PC-9 (cell line): ENCODE measurements around the gene SELENOH. TPM values are rescaled to one million over a fixed set of nuclear protein-coding genes. Genes with fewer than 3 reads are reported as not detected.
A peak's percentile ranks its signal among the peaks of the same experiment; 100 is the strongest.

ENCODE experiments used
- BruUV-seq: library from RNA; stranded (reverse); fragments of 400-500 nt; replicated peaks from 2 replicates; lab custom pipeline; 2021; lab: Mats Ljungman, UMichigan
- CTCF ChIA-PET: fragments of 300-600 bp; sonication (Branson Sonifier 250); formaldehyde crosslinking; loops from one replicate; lab custom pipeline; 2022; ENCODE audit warnings: antibody characterized with exemption; lab: Charles Lee
- POLR2A ChIA-PET: fragments of 300-600 bp; sonication (Branson Sonifier 250); formaldehyde crosslinking; loops from one replicate; lab custom pipeline; 2022; ENCODE audit warnings: antibody characterized with exemption; ENCODE audit not compliant: unreplicated experiment; lab: Charles Lee
- DNase-seq, 2 experiments: peaks; one replicate each; pipeline versions ENCODE4 v3.0.0 to v3.0.0-alpha.2; 2015 to 2022; ENCODE audit warnings: mixed read lengths in 1 of 2
- H2AFZ ChIP-seq: fragments of 200-600 bp; sonication (generic); 2 replicates; pipeline ENCODE4 v1.8.1; 2017; ENCODE audit warnings: antibody characterized with exemption
- H3F3A ChIP-seq: fragments of 200-600 bp; sonication (generic); 2 replicates; pipeline ENCODE4 v1.8.1; 2017; ENCODE audit warnings: antibody characterized with exemption, mild to moderate bottlenecking, low read depth; ENCODE audit not compliant: insufficient read depth
- H3K27ac ChIP-seq: fragments of 200-600 bp; sonication (generic); 2 replicates; pipeline ENCODE4 v1.6.1; 2016; ENCODE audit warnings: mixed run types
- H3K27me3 ChIP-seq: fragments of 200-600 bp; sonication (generic); 2 replicates; pipeline ENCODE4 v1.6.1; 2016; ENCODE audit warnings: low read depth, mixed run types; ENCODE audit not compliant: insufficient read depth
- H3K36me3 ChIP-seq: fragments of 200-600 bp; sonication (generic); 2 replicates; pipeline ENCODE4 v1.6.1; 2016; ENCODE audit warnings: low read depth, mixed run types
- H3K4me1 ChIP-seq: fragments of 200-600 bp; sonication (generic); replicated peaks from 2 replicates; pipeline ENCODE4 v1.6.1; 2016; ENCODE audit warnings: mixed run types; ENCODE audit not compliant: insufficient read depth
- H3K4me2 ChIP-seq: fragments of 200-600 bp; sonication (generic); 2 replicates; pipeline ENCODE4 v1.6.1; 2017; ENCODE audit warnings: mixed run types
- H3K4me3 ChIP-seq: fragments of 200-600 bp; sonication (generic); 2 replicates; pipeline ENCODE4 v1.6.1; 2016; ENCODE audit warnings: mixed run types
- H3K79me2 ChIP-seq: fragments of 200-600 bp; sonication (generic); 2 replicates; pipeline ENCODE4 v1.6.1; 2017; ENCODE audit warnings: low read depth, mixed run types
- H3K9me2 ChIP-seq: fragments of 200-600 bp; sonication (generic); 2 replicates; pipeline ENCODE4 v1.8.1; 2017; ENCODE audit warnings: mild to moderate bottlenecking; ENCODE audit not compliant: insufficient read depth
- H3K9me3 ChIP-seq: fragments of 200-600 bp; sonication (generic); 2 replicates; pipeline ENCODE4 v1.8.1; 2016; ENCODE audit warnings: low read depth; ENCODE audit not compliant: insufficient read depth
- H4K20me1 ChIP-seq: fragments of 200-600 bp; sonication (generic); 2 replicates; pipeline ENCODE4 v1.8.1; 2017; ENCODE audit not compliant: insufficient read depth
- EZH2 ChIP-seq: fragments of 200-600 bp; sonication (generic); IDR thresholded peaks from 2 replicates; pipeline ENCODE4 v1.8.0; 2017; ENCODE audit warnings: antibody characterized with exemption, low read depth
- intact Hi-C: fragments of 100-400 bp; cut with micrococcal nuclease; formaldehyde crosslinking; loops from one replicate; pipeline ENCODE4 v1.10.0; 2022; ENCODE audit not compliant: unreplicated experiment
- total RNA-seq: library from RNA; stranded (reverse); gene quantifications from 2 replicates; pipeline ENCODE4 v1.2.3, GENCODE V29; 2021
- TF ChIP-seq, protein P1 (sequence below): fragments of 200-600 bp; sonication (generic); conservative IDR thresholded peaks from 2 replicates; pipeline ENCODE4 v1.6.1; 2017; ENCODE audit warnings: mixed run types, antibody characterized with exemption, mild to moderate bottlenecking, moderate library complexity

SELENOH gene
- total RNA-seq, 1 experiment from 2014 or later, result 211 TPM

DNA sequence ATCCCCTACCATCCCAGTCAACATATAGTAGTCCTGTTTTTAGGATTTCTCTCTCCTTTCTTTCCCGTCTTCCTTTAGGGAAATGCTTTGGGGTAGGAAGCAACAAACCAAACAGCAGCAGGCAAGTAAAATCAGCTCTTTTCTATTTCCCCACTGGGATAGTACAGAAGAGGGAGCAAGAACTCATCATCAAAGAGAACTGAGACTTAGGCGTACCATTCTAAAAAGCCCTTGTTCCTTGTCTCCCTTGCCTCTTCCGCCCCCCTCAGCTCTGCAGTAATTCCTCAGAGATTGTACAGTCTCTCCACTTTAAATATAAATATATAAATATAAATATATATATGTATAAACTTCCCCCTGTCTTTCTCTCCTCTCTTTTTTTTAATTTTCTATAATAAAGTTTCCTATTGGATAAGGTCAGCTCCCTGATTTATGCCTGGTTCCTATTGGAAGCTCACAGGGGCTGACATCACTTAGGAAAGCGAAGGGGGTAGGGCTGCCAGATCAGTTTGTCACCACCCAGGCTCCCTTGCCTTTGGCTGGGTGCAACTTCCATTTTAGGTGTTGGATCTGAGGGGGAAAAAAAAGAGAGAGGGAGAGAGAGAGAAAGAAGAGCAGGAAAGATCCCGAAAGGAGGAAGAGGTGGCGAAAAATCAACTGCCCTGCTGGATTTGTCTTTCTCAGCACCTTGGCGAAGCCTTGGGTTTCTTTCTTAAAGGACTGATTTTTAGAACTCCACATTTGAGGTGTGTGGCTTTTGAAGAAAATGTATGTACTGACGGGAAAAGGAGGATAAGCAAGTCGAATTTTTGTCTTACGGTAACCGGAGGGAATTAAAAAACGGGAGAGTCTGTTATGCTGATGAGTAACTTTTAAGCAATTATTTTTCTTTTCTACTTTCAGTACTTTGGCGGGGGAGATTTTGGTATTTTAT lies 20.3 kb downstream of the SELENOH start, which contains the start of gene CTNND1:
Gene CTNND1, plus strand, starts transcription at position 502 of the 934 bp plus-strand sequence. CDS start 29,677 bp downstream, outside the sequence.
- peaks cover 49% of the 10 kb centered on the region for H3K79me2 ChIP-seq
- no peaks in the 10 kb centered on the region for H3K9me2 ChIP-seq
- H2AFZ ChIP-seq, result peak within 1 kb of the TSS; percentile 87
- no peak for TF ChIP-seq EZH2
- TF ChIP-seq, protein P1, sequence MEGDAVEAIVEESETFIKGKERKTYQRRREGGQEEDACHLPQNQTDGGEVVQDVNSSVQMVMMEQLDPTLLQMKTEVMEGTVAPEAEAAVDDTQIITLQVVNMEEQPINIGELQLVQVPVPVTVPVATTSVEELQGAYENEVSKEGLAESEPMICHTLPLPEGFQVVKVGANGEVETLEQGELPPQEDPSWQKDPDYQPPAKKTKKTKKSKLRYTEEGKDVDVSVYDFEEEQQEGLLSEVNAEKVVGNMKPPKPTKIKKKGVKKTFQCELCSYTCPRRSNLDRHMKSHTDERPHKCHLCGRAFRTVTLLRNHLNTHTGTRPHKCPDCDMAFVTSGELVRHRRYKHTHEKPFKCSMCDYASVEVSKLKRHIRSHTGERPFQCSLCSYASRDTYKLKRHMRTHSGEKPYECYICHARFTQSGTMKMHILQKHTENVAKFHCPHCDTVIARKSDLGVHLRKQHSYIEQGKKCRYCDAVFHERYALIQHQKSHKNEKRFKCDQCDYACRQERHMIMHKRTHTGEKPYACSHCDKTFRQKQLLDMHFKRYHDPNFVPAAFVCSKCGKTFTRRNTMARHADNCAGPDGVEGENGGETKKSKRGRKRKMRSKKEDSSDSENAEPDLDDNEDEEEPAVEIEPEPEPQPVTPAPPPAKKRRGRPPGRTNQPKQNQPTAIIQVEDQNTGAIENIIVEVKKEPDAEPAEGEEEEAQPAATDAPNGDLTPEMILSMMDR, result no peak
- H3K27me3 ChIP-seq, result no peaks in the 10 kb centered on the region
- H3K27ac ChIP-seq, result peak within 1 kb of the TSS; percentile 98
- peaks cover 19% of the 10 kb centered on the region for H3K36me3 ChIP-seq
- H3K4me3 ChIP-seq, result peak within 1 kb of the TSS; percentile 100
- ChIA-PET POLR2A (interaction anchor here (0.5 to 1.5 kb wide), 21 partner anchors 10 to 1908 kb away, joined by 3 to 22 read pairs (median 6); partner anchors contain the start of genes MED19, PATL1 and SELENOH), CTCF (interaction anchor here (0.6 to 4.0 kb wide), 9 partner anchors 10 to 802 kb away, joined by 3 to 38 read pairs (median 5); partner anchors contain the start of genes BTBD18 and TMX2)
- BruUV-seq, result TSS peak; percentile 99
- DNase-seq, result peak; percentile 92 to 96
- peaks cover 30% of the 10 kb centered on the region for H3K4me1 ChIP-seq
- intact Hi-C loops, result loop anchor here (1.0 to 2.0 kb wide), 6 partner anchors 11 to 94 kb away; partner anchors contain the start of genes MED19, SELENOH and TMX2
- peaks cover 34% of the 10 kb centered on the region for H4K20me1 ChIP-seq
- peaks cover 22% of the 10 kb centered on the region for H3F3A ChIP-seq
- H3K4me2 ChIP-seq, result peak within 1 kb of the TSS; percentile 92
- no peaks in the 10 kb centered on the region for H3K9me3 ChIP-seq

DNA sequence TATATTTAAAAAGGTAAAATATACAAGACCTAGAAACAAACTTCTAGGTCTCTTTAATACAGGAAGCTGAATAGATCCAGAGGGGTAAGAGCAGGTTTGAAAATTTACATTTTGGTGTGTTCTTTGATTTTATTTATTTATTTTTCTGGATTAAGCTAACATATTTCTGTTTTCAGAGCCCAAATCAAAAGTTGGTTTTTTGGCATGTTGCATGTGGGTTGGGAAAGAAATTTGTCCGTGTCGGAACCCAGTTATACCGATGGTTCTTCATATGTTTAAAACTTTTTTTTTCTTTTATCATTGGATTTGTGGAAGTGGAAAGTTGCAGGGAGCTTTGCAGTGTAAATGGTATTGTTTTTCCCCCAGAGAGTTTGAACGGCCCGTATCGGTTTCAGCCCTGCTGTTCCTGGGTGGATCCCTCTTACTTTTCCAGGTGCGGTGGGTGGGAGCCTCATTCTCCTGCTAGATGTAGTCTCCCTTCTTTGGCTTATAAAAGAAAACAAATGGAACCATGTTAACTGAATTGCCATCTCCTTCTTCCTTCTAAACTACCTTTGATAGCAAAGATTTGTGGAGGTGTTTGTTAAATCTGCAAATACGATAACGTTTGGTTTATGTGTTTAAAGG lies 21.1 kb downstream of the SELENOH start:
- Histone ChIP-seq H3K9me2 (no peaks in the 10 kb centered on the region), H3K4me1 (peaks cover 38% of the 10 kb centered on the region), H3K4me3 (peak overlapping the region; percentile 100), H3K4me2 (peak overlapping the region; percentile 87), H4K20me1 (peaks cover 42% of the 10 kb centered on the region), H3K27me3 (no peaks in the 10 kb centered on the region), H3K27ac (peak overlapping the region; percentile 98), H2AFZ (no peak overlapping the region), H3K9me3 (no peaks in the 10 kb centered on the region), H3K79me2 (peaks cover 57% of the 10 kb centered on the region), H3K36me3 (peaks cover 23% of the 10 kb centered on the region), H3F3A (peaks cover 22% of the 10 kb centered on the region)
- POLR2A ChIA-PET, result interaction anchor here (0.6 to 1.9 kb wide), 4 partner anchors 16 to 50 kb away, joined by 3 to 38 read pairs (median 9); partner anchors contain the start of gene MED19
- CTCF ChIA-PET, result interaction anchor here (0.6 to 4.0 kb wide), 5 partner anchors 10 to 38 kb away, joined by 3 to 38 read pairs (median 6); partner anchors contain the start of gene BTBD18
- intact Hi-C loops, result loop anchor here (2.0 kb wide), 1 partner anchor 22 kb away; the partner anchor contains the start of gene SELENOH
- no peak for DNase-seq
- TF ChIP-seq, protein P1, result no peak; the same call in 1 of the 2 replicates
- TF ChIP-seq EZH2, result no peak
- BruUV-seq, result TSS peak; percentile 57
